HG03571 (cell line): Measurements from ENCODE around the gene ZIC1.
A peak's percentile ranks its signal among the peaks of the same experiment; 100 is the strongest.

Experiments
- ATAC-seq: cut with Tn5 transposase; IDR thresholded peaks from one replicate; pipeline ENCODE4 v1.9.1; 2021; ENCODE audit not compliant: unreplicated experiment

Gene ZIC1

GRCh38 chr3:147409143-147410115 lies at the start of gene ZIC1:
ZIC1 (plus strand) TSS chr3:147409365; CDS start chr3:147410113, 748 bp downstream.
- no peak for ATAC-seq

- no peak for ATAC-seq
These were observed 49.1 kb upstream of the ZIC1 start for GRCh38 chr3:147360051-147360439.

GRCh38 chr3:147360646-147361453 lies 48.3 kb upstream of the ZIC1 start:
- ATAC-seq = no peak

- peak; percentile 58 for ATAC-seq
These were observed 47.4 kb upstream of the ZIC1 start for GRCh38 chr3:147361454-147362420.

- no peak for ATAC-seq
These were observed 44.4 kb upstream of the ZIC1 start for GRCh38 chr3:147364771-147365170.

- no peak for ATAC-seq
These were observed 43.7 kb upstream of the ZIC1 start for GRCh38 chr3:147365196-147366115.

- ATAC-seq = no peak
These were observed 41.5 kb upstream of the ZIC1 start for GRCh38 chr3:147367676-147368075.

- ATAC-seq = no peak
These were observed 41.0 kb upstream of the ZIC1 start for GRCh38 chr3:147368151-147368550.

- no peak for ATAC-seq
These were observed 40.5 kb upstream of the ZIC1 start for GRCh38 chr3:147368561-147369221.

GRCh38 chr3:147369231-147369630 lies 39.9 kb upstream of the ZIC1 start:
- no peak for ATAC-seq

- no peak for ATAC-seq
These were observed 39.5 kb upstream of the ZIC1 start for GRCh38 chr3:147369661-147370123.

- no peak for ATAC-seq
These were observed 38.8 kb upstream of the ZIC1 start for GRCh38 chr3:147370349-147370748.

- no peak for ATAC-seq
These were observed 38.0 kb upstream of the ZIC1 start for GRCh38 chr3:147371140-147371539.

GRCh38 chr3:147371771-147372340 lies 37.3 kb upstream of the ZIC1 start:
- no peak for ATAC-seq

- ATAC-seq = no peak
These were observed 36.6 kb upstream of the ZIC1 start for GRCh38 chr3:147372525-147373027.

GRCh38 chr3:147373301-147373700 lies 35.9 kb upstream of the ZIC1 start:
- no peak for ATAC-seq

- ATAC-seq = no peak
These were observed 31.5 kb upstream of the ZIC1 start for GRCh38 chr3:147377412-147378367.
